Ascending aorta (tissue), 2 donors: Measurements from ENCODE around the gene CCNA2. TPM values are rescaled to one million over a fixed set of nuclear protein-coding genes. Genes with fewer than 3 reads are reported as not detected.

Experiments
- DNase-seq, 2 donors: peaks; one replicate each; pipeline ENCODE4 v3.0.0-alpha.2; 2019; ENCODE audit warnings: low spot score in 2 of 2
- H3K27ac ChIP-seq, 2 donors: fragments of 200-600 bp; sonication (generic); one replicate each; pipeline ENCODE4 v1.5.1; 2016 to 2017; ENCODE audit warnings: mild to moderate bottlenecking in 1 of 2
- H3K27me3 ChIP-seq: fragments of 200-600 bp; sonication (generic); one replicate; pipeline ENCODE4 v1.5.1; 2017
- H3K36me3 ChIP-seq, 2 donors: fragments of 200-600 bp; sonication (generic); one replicate each; pipeline ENCODE4 v1.5.1; 2016
- H3K4me1 ChIP-seq, 2 donors: fragments of 200-600 bp; sonication (generic); one replicate each; pipeline ENCODE4 v1.5.1; 2016 to 2017; ENCODE audit warnings: mild to moderate bottlenecking in 1 of 2
- H3K4me3 ChIP-seq, 2 donors: fragments of 200-600 bp; sonication (generic); one replicate each; pipeline ENCODE4 v1.5.1; 2016 to 2017; ENCODE audit warnings: mild to moderate bottlenecking in 1 of 2
- H3K9me3 ChIP-seq, 2 donors: fragments of 200-600 bp; sonication (generic); one replicate each; pipeline ENCODE4 v1.5.1; 2016
- CTCF ChIP-seq, 3 experiments: fragments of 200-600 bp in 2 of 3; fragments of 450-650 bp in 1 of 3; sonication (generic) in 2 of 3; IDR thresholded peaks; one replicate each; pipeline ENCODE4 v1.5.1; 2016 to 2019; ENCODE audit warnings: antibody characterized with exemption in 3 of 3, mild to moderate bottlenecking in 1 of 3, moderate library complexity in 1 of 3
- intact Hi-C: fragments of 100-400 bp; cut with DNase I; formaldehyde crosslinking; loops from one replicate; pipeline ENCODE4 v1.15.1; 2023
- total RNA-seq: library from RNA; depleted of rRNA; stranded (reverse); fragments of >200 nt; gene quantifications from one replicate; pipeline ENCODE4 v1.1.0, GENCODE V29; 2016

Gene CCNA2
- total RNA-seq, 1 donor from 2014 or later = not detected

- no peak for TF ChIP-seq CTCF (IDR thresholded peaks at IDR 0.05)
- intact Hi-C loops = no loop called here
Observed at GRCh38 chr4:121784975-121785374, 38.7 kb downstream of the CCNA2 start.

DNA sequence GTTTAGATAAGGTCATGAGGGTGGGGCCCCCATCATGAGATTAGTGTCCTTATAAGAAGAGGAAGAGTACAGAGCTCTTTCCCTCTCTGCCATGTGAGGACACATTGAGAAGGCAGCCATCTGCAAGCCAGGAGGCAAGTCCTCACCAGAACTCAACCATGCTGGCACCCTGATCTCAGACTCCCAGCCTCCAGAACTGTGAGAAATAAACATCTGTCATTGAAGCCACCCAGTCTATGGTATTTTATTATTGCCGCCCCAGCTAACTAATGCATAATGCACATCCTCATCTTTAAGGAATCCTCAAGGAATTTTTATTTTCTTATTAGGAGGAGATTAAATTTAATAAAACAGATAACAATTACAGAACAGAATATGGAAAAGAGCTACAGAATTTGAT, 39.3 kb downstream of the CCNA2 start:
- DNase-seq = no peak
- Histone ChIP-seq H3K27me3 (no peaks in the 10 kb centered on the region), H3K4me1 (no peaks in the 10 kb centered on the region), H3K27ac (no peak overlapping the region), H3K4me3 (no peak overlapping the region), H3K9me3 (no peaks in the 10 kb centered on the region), H3K36me3 (no peaks in the 10 kb centered on the region)
- no peak for TF ChIP-seq CTCF (IDR thresholded peaks at IDR 0.05)
- intact Hi-C loops = no loop called here

More at GRCh38 chr4:121784975-121785374, 38.7 kb downstream of the CCNA2 start:
- DNase-seq = no peak
- no peaks in the 10 kb centered on the region for H3K36me3 ChIP-seq
- H3K27ac ChIP-seq = no peak overlapping the region
- H3K9me3 ChIP-seq = no peaks in the 10 kb centered on the region
- no peak overlapping the region for H3K4me3 ChIP-seq
- H3K27me3 ChIP-seq = no peaks in the 10 kb centered on the region
- no peaks in the 10 kb centered on the region for H3K4me1 ChIP-seq

GRCh38 chr4:121783210-121783609, 40.5 kb downstream of the CCNA2 start:
- H3K36me3 ChIP-seq = no peaks in the 10 kb centered on the region
- H3K27ac ChIP-seq = no peak overlapping the region
- no peaks in the 10 kb centered on the region for H3K27me3 ChIP-seq
- DNase-seq = no peak
- no peak for TF ChIP-seq CTCF (IDR thresholded peaks at IDR 0.05)
- H3K9me3 ChIP-seq = no peaks in the 10 kb centered on the region
- intact Hi-C loops = no loop called here
- no peak overlapping the region for H3K4me3 ChIP-seq
- H3K4me1 ChIP-seq = no peaks in the 10 kb centered on the region

- H3K36me3 ChIP-seq = no peaks in the 10 kb centered on the region
- H3K27ac ChIP-seq = no peak overlapping the region
- no peak for DNase-seq
- H3K4me1 ChIP-seq = no peaks in the 10 kb centered on the region
- TF ChIP-seq CTCF (IDR thresholded peaks at IDR 0.05) = no peak
- intact Hi-C loops = no loop called here
- H3K4me3 ChIP-seq = no peak overlapping the region
- no peaks in the 10 kb centered on the region for H3K9me3 ChIP-seq
- H3K27me3 ChIP-seq = no peaks in the 10 kb centered on the region
Observed at GRCh38 chr4:121778991-121779628, 44.6 kb downstream of the CCNA2 start.

- no peak overlapping the region for H3K27ac ChIP-seq
- no peaks in the 10 kb centered on the region for H3K27me3 ChIP-seq
- H3K4me1 ChIP-seq = no peaks in the 10 kb centered on the region
- no peaks in the 10 kb centered on the region for H3K36me3 ChIP-seq
- no peak overlapping the region for H3K4me3 ChIP-seq
- intact Hi-C loops = no loop called here
- H3K9me3 ChIP-seq = no peaks in the 10 kb centered on the region
- no peak for DNase-seq
- no peak for TF ChIP-seq CTCF (IDR thresholded peaks at IDR 0.05)
Observed at GRCh38 chr4:121777625-121778024, 46.1 kb downstream of the CCNA2 start.
